PC-3 (cell line): ENCODE results near the gene HKDC1. TPM values are rescaled to one million over a fixed set of nuclear protein-coding genes. Genes with fewer than 3 reads are reported as not detected.
"Not testable (repeated sequence)": the region's sequence is repeated elsewhere in the genome, so short reads cannot be mapped to it uniquely, and the experiment has no call there.

ENCODE experiments used
- ATAC-seq: fragments of 200-7000 bp; cut with Tn5 transposase; 2 replicates; pipeline ENCODE4 v1.9.1; 2020; ENCODE audit warnings: mild to moderate bottlenecking, moderate library complexity
- BruUV-seq: library from RNA; stranded (reverse); fragments of 400-500 nt; replicated peaks from 2 replicates; lab custom pipeline; 2021; lab: Mats Ljungman, UMichigan
- CTCF ChIA-PET: fragments of 300-600 bp; sonication (Branson Sonifier 250); formaldehyde crosslinking; loops from one replicate; lab custom pipeline; 2022; ENCODE audit warnings: antibody characterized with exemption; lab: Charles Lee
- POLR2A ChIA-PET: fragments of 300-600 bp; sonication (Branson Sonifier 250); formaldehyde crosslinking; loops from one replicate; lab custom pipeline; 2022; ENCODE audit warnings: antibody characterized with exemption; ENCODE audit not compliant: unreplicated experiment; lab: Charles Lee
- DNase-seq: peaks from one replicate; pipeline ENCODE4 v3.0.0-alpha.2; 2015
- H2AFZ ChIP-seq: fragments of 300-600 bp; sonication (generic); 2 replicates; pipeline ENCODE4 v1.6.0; 2016; ENCODE audit warnings: antibody characterized with exemption, low read length
- H3F3A ChIP-seq: fragments of 300-600 bp; sonication (generic); one replicate; pipeline ENCODE4 v1.6.0; 2017; ENCODE audit warnings: antibody characterized with exemption, low read length, control low read depth, mild to moderate bottlenecking; ENCODE audit not compliant: unreplicated experiment
- H3K27ac ChIP-seq: fragments of 300-600 bp; sonication (generic); 2 replicates; pipeline ENCODE4 v1.5.1; 2016; ENCODE audit warnings: mild to moderate bottlenecking, low read length
- H3K27me3 ChIP-seq: fragments of 300-600 bp; sonication (generic); 2 replicates; pipeline ENCODE4 v1.6.1; 2016; ENCODE audit warnings: low read length, mixed read lengths
- H3K36me3 ChIP-seq: fragments of 300-600 bp; sonication (generic); 2 replicates; pipeline ENCODE4 v1.6.1; 2016; ENCODE audit warnings: low read depth, mixed run types, low read length, mixed read lengths
- H3K4me1 ChIP-seq: fragments of 300-600 bp; sonication (generic); 2 replicates; pipeline ENCODE4 v1.5.1; 2016; ENCODE audit warnings: low read length; ENCODE audit not compliant: insufficient read depth
- H3K4me2 ChIP-seq: fragments of 300-600 bp; sonication (generic); 2 replicates; pipeline ENCODE4 v1.6.0; 2016; ENCODE audit warnings: low read length
- H3K4me3 ChIP-seq: fragments of 300-600 bp; sonication (generic); 2 replicates; pipeline ENCODE4 v1.5.1; 2016; ENCODE audit warnings: mild to moderate bottlenecking, low read length, mixed read lengths
- H3K79me2 ChIP-seq: fragments of 300-600 bp; sonication (generic); 2 replicates; pipeline ENCODE4 v1.6.1; 2017; ENCODE audit warnings: low read length, mixed read lengths
- H3K9ac ChIP-seq: fragments of 300-600 bp; sonication (generic); 2 replicates; pipeline ENCODE4 v1.6.0; 2016; ENCODE audit warnings: mild to moderate bottlenecking, low read length
- H3K9me2 ChIP-seq: fragments of 300-600 bp; sonication (generic); replicated peaks from 2 replicates; pipeline ENCODE4 v1.6.1; 2016; ENCODE audit warnings: mixed run types, low read length, mixed read lengths
- H3K9me3 ChIP-seq: fragments of 300-600 bp; sonication (generic); 2 replicates; pipeline ENCODE4 v1.6.1; 2016; ENCODE audit warnings: low read length, mixed read lengths
- H4K20me1 ChIP-seq: fragments of 300-600 bp; sonication (generic); 2 replicates; pipeline ENCODE4 v1.6.1; 2016; ENCODE audit warnings: low read length, mixed read lengths
- EZH2 ChIP-seq: fragments of 300-600 bp; sonication (generic); IDR thresholded peaks from one replicate; pipeline ENCODE4 v1.6.1; 2017; ENCODE audit warnings: antibody characterized with exemption, mild to moderate bottlenecking, low read length; ENCODE audit not compliant: unreplicated experiment
- EZH2phosphoT487 ChIP-seq: fragments of 300-600 bp; sonication (generic); IDR thresholded peaks from 2 replicates; pipeline ENCODE4 v1.6.1; 2018; ENCODE audit warnings: mild to moderate bottlenecking, antibody characterized with exemption, low read length, borderline replicate concordance
- intact Hi-C: fragments of 100-400 bp; cut with micrococcal nuclease; formaldehyde crosslinking; loops from 2 replicates; pipeline ENCODE4 v1.9.0; 2023
- total RNA-seq: library from RNA; depleted of rRNA; stranded (reverse); fragments of >200 nt; gene quantifications from 2 replicates; pipeline ENCODE4 v1.2.3, GENCODE V29; 2014
- TF ChIP-seq, protein P1 (sequence below): fragments of 300-600 bp; sonication (generic); conservative IDR thresholded peaks from 2 replicates; pipeline ENCODE4 v1.5.1; 2017; ENCODE audit warnings: antibody characterized with exemption, low read depth, mild to moderate bottlenecking, low read length

The HKDC1 gene
- total RNA-seq, 1 experiment from 2014 or later = 0.44 TPM

GRCh38 chr10:69306421-69306820 is 86.3 kb downstream of the HKDC1 start:
- H2AFZ ChIP-seq = no peak overlapping the region
- TF ChIP-seq, protein P1, sequence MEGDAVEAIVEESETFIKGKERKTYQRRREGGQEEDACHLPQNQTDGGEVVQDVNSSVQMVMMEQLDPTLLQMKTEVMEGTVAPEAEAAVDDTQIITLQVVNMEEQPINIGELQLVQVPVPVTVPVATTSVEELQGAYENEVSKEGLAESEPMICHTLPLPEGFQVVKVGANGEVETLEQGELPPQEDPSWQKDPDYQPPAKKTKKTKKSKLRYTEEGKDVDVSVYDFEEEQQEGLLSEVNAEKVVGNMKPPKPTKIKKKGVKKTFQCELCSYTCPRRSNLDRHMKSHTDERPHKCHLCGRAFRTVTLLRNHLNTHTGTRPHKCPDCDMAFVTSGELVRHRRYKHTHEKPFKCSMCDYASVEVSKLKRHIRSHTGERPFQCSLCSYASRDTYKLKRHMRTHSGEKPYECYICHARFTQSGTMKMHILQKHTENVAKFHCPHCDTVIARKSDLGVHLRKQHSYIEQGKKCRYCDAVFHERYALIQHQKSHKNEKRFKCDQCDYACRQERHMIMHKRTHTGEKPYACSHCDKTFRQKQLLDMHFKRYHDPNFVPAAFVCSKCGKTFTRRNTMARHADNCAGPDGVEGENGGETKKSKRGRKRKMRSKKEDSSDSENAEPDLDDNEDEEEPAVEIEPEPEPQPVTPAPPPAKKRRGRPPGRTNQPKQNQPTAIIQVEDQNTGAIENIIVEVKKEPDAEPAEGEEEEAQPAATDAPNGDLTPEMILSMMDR = no peak
- no peak for TF ChIP-seq EZH2phosphoT487
- TF ChIP-seq EZH2 = no peak
- intact Hi-C loops = no loop called here
- no peaks in the 10 kb centered on the region for H3K36me3 ChIP-seq
- ATAC-seq = no peak
- ChIA-PET CTCF (no interaction called here), POLR2A (no interaction called here)
- H3F3A ChIP-seq = no peaks in the 10 kb centered on the region
- no peaks in the 10 kb centered on the region for H3K9me3 ChIP-seq
- no TSS peak for BruUV-seq
- no peak overlapping the region for H3K9ac ChIP-seq
- H3K4me1 ChIP-seq = peaks cover 10% of the 10 kb centered on the region
- no peaks in the 10 kb centered on the region for H3K27me3 ChIP-seq
- DNase-seq = no peak
- H3K27ac ChIP-seq = no peak overlapping the region
- no peaks in the 10 kb centered on the region for H3K79me2 ChIP-seq
- no peaks in the 10 kb centered on the region for H4K20me1 ChIP-seq
- no peak overlapping the region for H3K4me2 ChIP-seq
- no peak overlapping the region for H3K4me3 ChIP-seq
- no peaks in the 10 kb centered on the region for H3K9me2 ChIP-seq

- no TSS peak for BruUV-seq
- POLR2A ChIA-PET = no interaction called here
Measured at GRCh38 chr10:69307434-69307833, 87.3 kb downstream of the HKDC1 start.

DNA sequence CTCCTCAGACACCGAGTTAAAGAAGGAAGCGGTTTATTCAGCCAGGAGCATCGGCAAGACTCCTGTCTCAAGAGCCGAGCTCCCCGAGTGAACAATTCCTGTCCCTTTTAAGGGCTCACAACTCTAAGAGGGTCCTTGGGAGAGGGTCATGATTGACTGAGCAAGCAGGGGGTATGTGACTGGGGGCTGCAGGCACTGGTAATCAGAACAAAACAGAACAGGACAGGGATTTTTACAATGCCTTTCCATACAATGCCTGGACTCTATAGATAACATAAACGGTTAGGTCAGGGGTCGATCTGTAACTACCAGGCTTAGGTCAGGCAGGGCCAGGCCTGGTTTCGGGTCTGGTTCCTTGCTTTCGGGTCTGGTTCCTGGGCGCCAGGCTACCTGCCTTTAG is 88.2 kb downstream of the HKDC1 start:
- intact Hi-C loops, H3K36me3 ChIP-seq, BruUV-seq: not testable (repeated sequence)

More at GRCh38 chr10:69307434-69307833, 87.3 kb downstream of the HKDC1 start:
- Histone ChIP-seq H2AFZ (no peak overlapping the region), H3K4me3 (no peak overlapping the region), H3K9me2 (no peaks in the 10 kb centered on the region), H3K4me1 (peaks cover 10% of the 10 kb centered on the region), H3K27ac (no peak overlapping the region), H3K36me3 (no peaks in the 10 kb centered on the region), H3K27me3 (no peaks in the 10 kb centered on the region), H3K9ac (no peak overlapping the region), H3F3A (no peaks in the 10 kb centered on the region), H3K4me2 (no peak overlapping the region), H3K9me3 (no peaks in the 10 kb centered on the region), H4K20me1 (no peaks in the 10 kb centered on the region), H3K79me2 (no peaks in the 10 kb centered on the region)
- CTCF ChIA-PET = no interaction called here
- intact Hi-C loops = no loop called here
- ATAC-seq (no peak), DNase-seq (no peak)
- TF ChIP-seq, protein P1 = no peak
- no peak for TF ChIP-seq EZH2phosphoT487
- no peak for TF ChIP-seq EZH2

More for the DNA sequence above, 88.2 kb downstream of the HKDC1 start:
- ATAC-seq, H3K27ac ChIP-seq, H3K4me2 ChIP-seq, DNase-seq, H3K9me2 ChIP-seq, H4K20me1 ChIP-seq, H3K4me1 ChIP-seq, H3K9me3 ChIP-seq, H2AFZ ChIP-seq, H3F3A ChIP-seq, POLR2A ChIA-PET, H3K4me3 ChIP-seq, H3K79me2 ChIP-seq, H3K27me3 ChIP-seq, H3K9ac ChIP-seq: not testable (repeated sequence)
- CTCF ChIA-PET = interaction anchor here (0.6 kb wide), 1 partner anchor 267 kb away, joined by 3 read pairs; no protein-coding TSS in a partner anchor
